ENCODE results near the gene BTRC.

The BTRC gene

GRCh38 chr10:101550965-101551364, 197.0 kb downstream of the BTRC start:
- H3K4me1 ChIP-seq, result peaks cover 4% of the 10 kb centered on the region
- TF ChIP-seq Cebpa-rat (IDR thresholded peaks at IDR 0.05), result no peak
- H4K20me1 ChIP-seq, result no peaks in the 10 kb centered on the region
- no peaks in the 10 kb centered on the region for H3K27me3 ChIP-seq
- no peak overlapping the region for H3K9ac ChIP-seq
- H3K27ac ChIP-seq, result no peak overlapping the region
- no peaks in the 10 kb centered on the region for H3K9me3 ChIP-seq
- no peak overlapping the region for H3K4me3 ChIP-seq
- H3K36me3 ChIP-seq, result peaks cover 30% of the 10 kb centered on the region
- no peak overlapping the region for H3K4me2 ChIP-seq

- H3K27me3 ChIP-seq, result no peaks in the 10 kb centered on the region
- peaks cover 30% of the 10 kb centered on the region for H3K36me3 ChIP-seq
- peaks cover 14% of the 10 kb centered on the region for H3K4me1 ChIP-seq
- no peak for TF ChIP-seq Cebpa-rat (IDR thresholded peaks at IDR 0.05)
- no peak overlapping the region for H3K9ac ChIP-seq
- H3K27ac ChIP-seq, result no peak overlapping the region
- no peaks in the 10 kb centered on the region for H3K9me3 ChIP-seq
- no peak overlapping the region for H3K4me3 ChIP-seq
- H3K4me2 ChIP-seq, result no peak overlapping the region
- no peaks in the 10 kb centered on the region for H4K20me1 ChIP-seq
Observed at GRCh38 chr10:101552442-101552841, 198.5 kb downstream of the BTRC start.

- no peak overlapping the region for H3K27ac ChIP-seq
- H3K4me3 ChIP-seq, result no peak overlapping the region
- peaks cover 37% of the 10 kb centered on the region for H3K4me1 ChIP-seq
- H3K9me3 ChIP-seq, result no peaks in the 10 kb centered on the region
- no peak overlapping the region for H3K4me2 ChIP-seq
- no peak overlapping the region for H3K9ac ChIP-seq
- H4K20me1 ChIP-seq, result no peaks in the 10 kb centered on the region
- peaks cover 12% of the 10 kb centered on the region for H3K36me3 ChIP-seq
- no peak for TF ChIP-seq Cebpa-rat (IDR thresholded peaks at IDR 0.05)
- no peaks in the 10 kb centered on the region for H3K27me3 ChIP-seq
Observed at GRCh38 chr10:101557541-101557940, 203.6 kb downstream of the BTRC start.

- no peaks in the 10 kb centered on the region for H4K20me1 ChIP-seq
- H3K27me3 ChIP-seq, result no peaks in the 10 kb centered on the region
- H3K9me3 ChIP-seq, result no peaks in the 10 kb centered on the region
- no peak overlapping the region for H3K4me2 ChIP-seq
- no peak overlapping the region for H3K9ac ChIP-seq
- no peak overlapping the region for H3K4me3 ChIP-seq
- H3K4me1 ChIP-seq, result peaks cover 37% of the 10 kb centered on the region
- no peak for TF ChIP-seq Cebpa-rat (IDR thresholded peaks at IDR 0.05)
- H3K36me3 ChIP-seq, result peaks cover 6% of the 10 kb centered on the region; the same call in 1 of the 2 replicates
- no peak overlapping the region for H3K27ac ChIP-seq
Observed at GRCh38 chr10:101558204-101558603, 204.2 kb downstream of the BTRC start.

- Histone ChIP-seq H3K9me3 (no peaks in the 10 kb centered on the region), H4K20me1 (no peaks in the 10 kb centered on the region), H3K4me2 (no peak overlapping the region), H3K4me1 (peaks cover 37% of the 10 kb centered on the region), H3K36me3 (no peaks in the 10 kb centered on the region; the same call in 1 of the 2 replicates), H3K4me3 (no peak overlapping the region), H3K27me3 (no peaks in the 10 kb centered on the region), H3K27ac (no peak overlapping the region), H3K9ac (no peak overlapping the region)
- TF ChIP-seq Cebpa-rat (IDR thresholded peaks at IDR 0.05), result no peak
Observed at GRCh38 chr10:101558671-101559595, 205.0 kb downstream of the BTRC start.

- TF ChIP-seq Cebpa-rat (IDR thresholded peaks at IDR 0.05), result no peak
- no peak overlapping the region for H3K4me2 ChIP-seq
- no peaks in the 10 kb centered on the region for H4K20me1 ChIP-seq
- no peaks in the 10 kb centered on the region for H3K27me3 ChIP-seq
- peaks cover 37% of the 10 kb centered on the region for H3K4me1 ChIP-seq
- no peaks in the 10 kb centered on the region for H3K36me3 ChIP-seq
- no peaks in the 10 kb centered on the region for H3K9me3 ChIP-seq
- no peak overlapping the region for H3K27ac ChIP-seq
- no peak overlapping the region for H3K9ac ChIP-seq
- no peak overlapping the region for H3K4me3 ChIP-seq
Observed at GRCh38 chr10:101559596-101560297, 205.8 kb downstream of the BTRC start.

GRCh38 chr10:101560298-101561067, 206.5 kb downstream of the BTRC start:
- Histone ChIP-seq H3K4me1 (peaks cover 37% of the 10 kb centered on the region), H4K20me1 (no peaks in the 10 kb centered on the region), H3K4me2 (peak overlapping the region; percentile 20; the same call in 1 of the 2 replicates), H3K27me3 (peaks cover under 1% of the 10 kb centered on the region; the same call in 1 of the 2 replicates), H3K36me3 (no peaks in the 10 kb centered on the region), H3K4me3 (no peak overlapping the region), H3K9ac (no peak overlapping the region), H3K27ac (peak overlapping the region; percentile 27; the same call in 1 of the 2 replicates), H3K9me3 (no peaks in the 10 kb centered on the region)
- TF ChIP-seq Cebpa-rat (IDR thresholded peaks at IDR 0.05), result no peak

GRCh38 chr10:101561068-101561915, 207.3 kb downstream of the BTRC start:
- TF ChIP-seq Cebpa-rat (IDR thresholded peaks at IDR 0.05), result no peak

GRCh38 chr10:101562231-101562630, 208.3 kb downstream of the BTRC start:
- H4K20me1 ChIP-seq, result no peaks in the 10 kb centered on the region
- no peak for TF ChIP-seq Cebpa-rat (IDR thresholded peaks at IDR 0.05)
- H3K4me1 ChIP-seq, result peaks cover 35% of the 10 kb centered on the region
- no peak overlapping the region for H3K9ac ChIP-seq
- peaks cover 18% of the 10 kb centered on the region for H3K27me3 ChIP-seq
- no peak overlapping the region for H3K27ac ChIP-seq
- H3K9me3 ChIP-seq, result no peaks in the 10 kb centered on the region
- H3K36me3 ChIP-seq, result no peaks in the 10 kb centered on the region
- H3K4me2 ChIP-seq, result no peak overlapping the region
- no peak overlapping the region for H3K4me3 ChIP-seq

More at GRCh38 chr10:101561068-101561915, 207.3 kb downstream of the BTRC start:
- Histone ChIP-seq H3K27ac (0 out of 2 replicates have a peak overlapping the region, but pooled peaks have one; percentile 27), H3K27me3 (peaks cover 8% of the 10 kb centered on the region), H3K4me2 (peak overlapping the region; percentile 20; the same call in 1 of the 2 replicates), H4K20me1 (no peaks in the 10 kb centered on the region), H3K9me3 (no peaks in the 10 kb centered on the region), H3K9ac (no peak overlapping the region), H3K36me3 (no peaks in the 10 kb centered on the region), H3K4me1 (peaks cover 33% of the 10 kb centered on the region), H3K4me3 (no peak overlapping the region)

Measured in BLaER1 (cell line).